Measurements from ENCODE around the gene LOXHD1.

The LOXHD1 gene

GRCh38 chr18:46657115-46657955 lies at the start of gene LOXHD1:
TSS of gene LOXHD1 (minus strand) at chr18:46657220. CDS start at chr18:46657033, 187 bp downstream.
- DNase-seq: peak; percentile 85

- DNase-seq: no peak
Measured at GRCh38 chr18:46705521-46705920, 48.5 kb upstream of the LOXHD1 start.

- no peak for DNase-seq
Measured at GRCh38 chr18:46704816-46705215, 47.8 kb upstream of the LOXHD1 start.

GRCh38 chr18:46704189-46704588 lies 47.2 kb upstream of the LOXHD1 start:
- DNase-seq: no peak

GRCh38 chr18:46702471-46702870 lies 45.5 kb upstream of the LOXHD1 start:
- no peak for DNase-seq

- no peak for DNase-seq
Measured at GRCh38 chr18:46700066-46700824, 43.2 kb upstream of the LOXHD1 start.

- no peak for DNase-seq
Measured at GRCh38 chr18:46696702-46697101, 39.7 kb upstream of the LOXHD1 start.

- no peak for DNase-seq
Measured at GRCh38 chr18:46696268-46696667, 39.2 kb upstream of the LOXHD1 start.

- DNase-seq: no peak
Measured at GRCh38 chr18:46693996-46694395, 37.0 kb upstream of the LOXHD1 start.

GRCh38 chr18:46688853-46689525 lies 32.0 kb upstream of the LOXHD1 start:
- DNase-seq: no peak

- no peak for DNase-seq
Measured at GRCh38 chr18:46686186-46686585, 29.2 kb upstream of the LOXHD1 start.

GRCh38 chr18:46683252-46683651 lies 26.2 kb upstream of the LOXHD1 start:
- no peak for DNase-seq

GRCh38 chr18:46680784-46681695 lies 24.0 kb upstream of the LOXHD1 start:
- DNase-seq: no peak

- DNase-seq: no peak
Measured at GRCh38 chr18:46679846-46680598, 23.0 kb upstream of the LOXHD1 start.

GRCh38 chr18:46678785-46679399 lies 21.9 kb upstream of the LOXHD1 start:
- DNase-seq: no peak

- DNase-seq: no peak
Measured at GRCh38 chr18:46678041-46678440, 21.0 kb upstream of the LOXHD1 start.

GRCh38 chr18:46677611-46678010 lies 20.6 kb upstream of the LOXHD1 start:
- DNase-seq: no peak

- no peak for DNase-seq
Measured at GRCh38 chr18:46676182-46676835, 19.3 kb upstream of the LOXHD1 start.

GRCh38 chr18:46675112-46675511 lies 18.1 kb upstream of the LOXHD1 start:
- no peak for DNase-seq
